Motor neuron (in vitro differentiated cells): ENCODE data around the gene UGT2B7. TPM values are rescaled to one million over a fixed set of nuclear protein-coding genes. Genes with fewer than 3 reads are reported as not detected.
"Not testable (repeated sequence)": the region's sequence is repeated elsewhere in the genome, so short reads cannot be mapped to it uniquely, and the experiment has no call there.

ENCODE experiments used
- ATAC-seq, 8 experiments: fragments of 200-7000 bp; cut with Tn5 transposase; replicated peaks in 6 of 8; 2 replicates each; pipeline ENCODE4 v1.8.0; 2021; ENCODE audit warnings: mild to moderate bottlenecking in 8 of 8, moderate library complexity in 8 of 8
- H3K27ac ChIP-seq, 2 donors: fragments of 250-450 bp; sonication (Bioruptor Pico); 2 replicates each; pipeline ENCODE4 v1.9.0; 2021; ENCODE audit warnings: antibody characterized with exemption in 2 of 2, mild to moderate bottlenecking in 2 of 2, moderate library complexity in 1 of 2
- H3K4me1 ChIP-seq, 2 donors: fragments of 250-450 bp; sonication (Bioruptor Pico); replicated peaks in 1 of 2; 2 replicates each; pipeline ENCODE4 v1.6.1; 2021; ENCODE audit warnings: antibody characterized with exemption in 2 of 2, mild to moderate bottlenecking in 2 of 2, moderate library complexity in 1 of 2
- H3K4me3 ChIP-seq, 5 donors: fragments of 250-450 bp; sonication (Bioruptor Pico); 2 replicates each; pipeline ENCODE4 v1.9.0; 2021; ENCODE audit warnings: antibody characterized with exemption in 5 of 5, mild to moderate bottlenecking in 5 of 5, moderate library complexity in 4 of 5
- WGBS, 10 experiments: fragments of 450-650 bp; shearing (Covaris generic); methylation state at CpG; one replicate each; pipeline ENCODE4 v1.0.0; 2022; 5-methylcytosine and 5-hydroxymethylcytosine counted together
- in situ Hi-C, 9 experiments: fragments of 400-800 bp; cut with MboI; loops; one replicate each; pipeline ENCODE4 v1.15.0; 2021; ENCODE audit warnings: low sequenced_read_pairs in 9 of 9, low pct_unique_long_range_greater_than_20kb in 2 of 9; ENCODE audit not compliant: unreplicated experiment in 9 of 9
- total RNA-seq, 8 experiments: library from RNA; unstranded; fragments of 300-600 nt; gene quantifications; 2 replicates each; pipeline versions ENCODE4 v1.2.3 to v1.2.4, GENCODE V29; 2022

UGT2B7 gene
- total RNA-seq: under 1 TPM in 1 of 8 experiments, not detected in 7; 0.19 TPM

GRCh38 chr4:69096111-69096656 lies at the start of gene UGT2B7:
Gene UGT2B7, plus strand, starts transcription at chr4:69096474. Its CDS starts 47 bp downstream, at chr4:69096521.
- in situ Hi-C loops: no loop called here
- peak in 4 of 8 experiments; percentile 36 to 97 (median 66) for ATAC-seq
- Histone ChIP-seq H3K27ac (no peak within 1 kb of the TSS), H3K4me3 (no peak within 1 kb of the TSS), H3K4me1 (peaks cover 3 to 8% of the 10 kb centered on the region in 2 donors)

GRCh38 chr4:69049860-69050259 lies 46.4 kb upstream of the UGT2B7 start:
- no peak for ATAC-seq
- in situ Hi-C loops: no loop called here
- H3K4me1 ChIP-seq: peaks cover 0 to 5% of the 10 kb centered on the region in 2 donors
- no peak overlapping the region for H3K4me3 ChIP-seq
- H3K27ac ChIP-seq: no peak overlapping the region

- H3K4me3 ChIP-seq, H3K27ac ChIP-seq, in situ Hi-C loops, H3K4me1 ChIP-seq, ATAC-seq: not testable (repeated sequence)
- 0 to 80% (median 40%) methylated on average over 2 to 9 of the region's 12 CpGs; no CpG with 5 or more reads in 2 of the 10 experiments for WGBS, 10 experiments
Measured at GRCh38 chr4:69050853-69051575, 45.3 kb upstream of the UGT2B7 start.

- in situ Hi-C loops: no loop called here
- Histone ChIP-seq H3K4me3 (no peak overlapping the region), H3K27ac (no peak overlapping the region), H3K4me1 (peaks cover 0 to 5% of the 10 kb centered on the region in 2 donors)
- no peak for ATAC-seq
- 47 to 100% (median 85%) methylated on average over 1 to 2 of the region's 4 CpGs; no CpG with 5 or more reads in 4 of the 10 experiments for WGBS, 10 experiments
Measured at GRCh38 chr4:69051576-69051943, 44.7 kb upstream of the UGT2B7 start.

GRCh38 chr4:69053309-69053885 lies 42.9 kb upstream of the UGT2B7 start:
- ATAC-seq, H3K27ac ChIP-seq, in situ Hi-C loops, H3K4me3 ChIP-seq: not testable (repeated sequence)
- 0 to 89% (median 50%) methylated on average over 1 to 5 of the region's 7 CpGs; no CpG with 5 or more reads in 3 of the 10 experiments for WGBS, 10 experiments
- H3K4me1 ChIP-seq: peaks cover 14 to 17% of the 10 kb centered on the region in 2 donors

GRCh38 chr4:69054033-69054432 lies 42.2 kb upstream of the UGT2B7 start:
- H3K4me3 ChIP-seq, ATAC-seq, H3K27ac ChIP-seq, in situ Hi-C loops: not testable (repeated sequence)
- WGBS, 10 experiments: 20 to 100% (median 67%) methylated on average over 1 of the region's 1 CpG; no CpG with 5 or more reads in 5 of the 10 experiments
- H3K4me1 ChIP-seq: peaks cover 16 to 17% of the 10 kb centered on the region in 2 donors

GRCh38 chr4:69054578-69055200 lies 41.6 kb upstream of the UGT2B7 start:
- WGBS, 10 experiments: 0 to 100% (median 84%) methylated on average over 1 to 5 of the region's 7 CpGs
- in situ Hi-C loops: no loop called here
- peak in 3 of 8 experiments; percentile 23 to 59 (median 34) for ATAC-seq

GRCh38 chr4:69056150-69056549 lies 40.1 kb upstream of the UGT2B7 start:
- H3K4me3 ChIP-seq: no peak overlapping the region
- 44 to 100% (median 90%) methylated on average over 2 to 6 of the region's 6 CpGs; no CpG with 5 or more reads in 1 of the 10 experiments for WGBS, 10 experiments
- H3K27ac ChIP-seq: no peak overlapping the region
- ATAC-seq: no peak
- in situ Hi-C loops: no loop called here
- peaks cover 14 to 16% of the 10 kb centered on the region in 2 donors for H3K4me1 ChIP-seq

More at GRCh38 chr4:69054578-69055200, 41.6 kb upstream of the UGT2B7 start:
- H3K4me3 ChIP-seq: no peak overlapping the region
- no peak overlapping the region for H3K27ac ChIP-seq
- H3K4me1 ChIP-seq: peaks cover 16 to 17% of the 10 kb centered on the region in 2 donors

GRCh38 chr4:69056921-69057550 lies 39.2 kb upstream of the UGT2B7 start:
- peaks cover 12 to 16% of the 10 kb centered on the region in 2 donors for H3K4me1 ChIP-seq
- ATAC-seq: peak in 3 of 8 experiments; percentile 27 to 51 (median 42)
- in situ Hi-C loops: no loop called here
- peak overlapping the region in 1 of 2 donors; percentile 25 for H3K27ac ChIP-seq
- no peak overlapping the region for H3K4me3 ChIP-seq
- WGBS, 10 experiments: 0 to 100% (median 29%) methylated on average over 1 to 4 of the region's 4 CpGs; no CpG with 5 or more reads in 2 of the 10 experiments

GRCh38 chr4:69057620-69058409 lies 38.5 kb upstream of the UGT2B7 start:
- WGBS, 10 experiments: 0 to 58% (median 5%) methylated on average over 2 to 5 of the region's 5 CpGs; no CpG with 5 or more reads in 1 of the 10 experiments
- in situ Hi-C loops: no loop called here
- peak overlapping the region in 1 of 2 donors; percentile 25 for H3K27ac ChIP-seq
- peak overlapping the region in 1 of 5 donors; percentile 11 for H3K4me3 ChIP-seq
- H3K4me1 ChIP-seq: peaks cover 12 to 16% of the 10 kb centered on the region in 2 donors
- peak in 5 of 8 experiments; percentile 61 to 86 (median 78) for ATAC-seq

GRCh38 chr4:69058410-69059059 lies 37.7 kb upstream of the UGT2B7 start:
- peaks cover 12 to 16% of the 10 kb centered on the region in 2 donors for H3K4me1 ChIP-seq
- in situ Hi-C loops: no loop called here

More at GRCh38 chr4:69058410-69059059, 37.7 kb upstream of the UGT2B7 start:
- 0 to 80% (median 66%) methylated on average over 1 to 4 of the region's 6 CpGs; no CpG with 5 or more reads in 1 of the 10 experiments for WGBS, 10 experiments
- no peak for ATAC-seq
- H3K27ac ChIP-seq: no peak overlapping the region
- H3K4me3 ChIP-seq: no peak overlapping the region
